SK-N-SH treated with all-trans-retinoic acid at 6 μM for 48 hours (cell line): Measurements from ENCODE around the gene STK32B.

Experiments
- ATAC-seq: fragments of 200-7000 bp; cut with Tn5 transposase; 3 replicates; pipeline ENCODE4 v1.9.1; 2020; ENCODE audit warnings: mild to moderate bottlenecking, moderate library complexity
- ARNTL ChIP-seq: fragments of 450-650 bp; formaldehyde crosslinking; IDR thresholded peaks from 2 replicates; pipeline ENCODE4 v1.5.0; 2020; ENCODE audit warnings: low read depth, mild to moderate bottlenecking, moderate library complexity, borderline replicate concordance
- BACH2 ChIP-seq: fragments of 250-450 bp; sonication (Bioruptor Pico); IDR thresholded peaks from 2 replicates; pipeline ENCODE4 v1.9.0; 2021; ENCODE audit warnings: mild to moderate bottlenecking, borderline replicate concordance
- ESRRG ChIP-seq: fragments of 250-450 bp; sonication (Bioruptor Pico); IDR thresholded peaks from 2 replicates; pipeline ENCODE4 v1.6.1; 2021; ENCODE audit warnings: mild to moderate bottlenecking
- ISL1 ChIP-seq: fragments of 250-450 bp; sonication (Bioruptor Pico); IDR thresholded peaks from 2 replicates; pipeline ENCODE4 v2.1.2; 2022; ENCODE audit warnings: mild to moderate bottlenecking, moderate library complexity
- PATZ1 ChIP-seq: fragments of 250-450 bp; sonication (Bioruptor Pico); IDR thresholded peaks from 2 replicates; pipeline ENCODE4 v1.8.0; 2020; ENCODE audit warnings: mild to moderate bottlenecking, moderate library complexity, borderline replicate concordance
- POU6F1 ChIP-seq: fragments of 250-450 bp; sonication (Bioruptor Pico); IDR thresholded peaks from 2 replicates; pipeline ENCODE4 v1.8.0; 2021; ENCODE audit warnings: low read depth, mild to moderate bottlenecking, moderate library complexity, borderline replicate concordance
- PPARA ChIP-seq: fragments of 250-450 bp; sonication (Bioruptor Pico); IDR thresholded peaks from 2 replicates; pipeline ENCODE4 v1.5.0; 2020; ENCODE audit warnings: mild to moderate bottlenecking, borderline replicate concordance
- RARB ChIP-seq: fragments of 250-450 bp; sonication (Bioruptor Pico); IDR thresholded peaks from 2 replicates; pipeline ENCODE4 v1.8.0; 2021; ENCODE audit warnings: mild to moderate bottlenecking, moderate library complexity
- TCF4 ChIP-seq: fragments of 250-450 bp; sonication (Bioruptor Pico); IDR thresholded peaks from 2 replicates; pipeline ENCODE4 v1.8.0; 2021; ENCODE audit warnings: mild to moderate bottlenecking, moderate library complexity, borderline replicate concordance
- TOX ChIP-seq: fragments of 250-450 bp; sonication (Bioruptor Pico); IDR thresholded peaks from 2 replicates; pipeline ENCODE4 v1.8.0; 2021; ENCODE audit warnings: mild to moderate bottlenecking, moderate library complexity, borderline replicate concordance
- TSHZ2 ChIP-seq: fragments of 250-450 bp; sonication (Bioruptor Pico); IDR thresholded peaks from 2 replicates; pipeline ENCODE4 v1.5.0; 2020; ENCODE audit warnings: mild to moderate bottlenecking, moderate library complexity
- ZC3H10 ChIP-seq: fragments of 250-450 bp; sonication (Bioruptor Pico); IDR thresholded peaks from 2 replicates; pipeline ENCODE4 v1.5.1; 2021; ENCODE audit warnings: mild to moderate bottlenecking, moderate library complexity
- ZFP3 ChIP-seq: fragments of 250-450 bp; sonication (Bioruptor Pico); IDR thresholded peaks from 2 replicates; pipeline ENCODE4 v1.5.0; 2020; ENCODE audit warnings: mild to moderate bottlenecking, moderate library complexity
- ZFP30 ChIP-seq: fragments of 450-650 bp; formaldehyde crosslinking; IDR thresholded peaks from 2 replicates; pipeline ENCODE4 v1.5.0; 2022; ENCODE audit warnings: mild to moderate bottlenecking, moderate library complexity
- ZNF565 ChIP-seq: fragments of 450-650 bp; formaldehyde crosslinking; conservative IDR thresholded peaks from 2 replicates; pipeline ENCODE4 v1.5.0; 2020; ENCODE audit warnings: low read depth, mild to moderate bottlenecking, moderate library complexity
- ZNF70 ChIP-seq: fragments of 450-650 bp; formaldehyde crosslinking; IDR thresholded peaks from 2 replicates; pipeline ENCODE4 v1.5.0; 2020; ENCODE audit warnings: mild to moderate bottlenecking, moderate library complexity
- ZNF8 ChIP-seq: fragments of 450-650 bp; formaldehyde crosslinking; IDR thresholded peaks from 2 replicates; pipeline ENCODE4 v1.5.0; 2020; ENCODE audit warnings: mild to moderate bottlenecking, moderate library complexity
- TF ChIP-seq, protein P1 (sequence below): fragments of 250-450 bp; sonication (Bioruptor Pico); IDR thresholded peaks from 2 replicates; pipeline ENCODE4 v1.5.1; 2020; ENCODE audit warnings: low read depth, mild to moderate bottlenecking, moderate library complexity
- TF ChIP-seq, protein P2 (sequence below): fragments of 250-450 bp; sonication (Bioruptor Pico); IDR thresholded peaks from 2 replicates; pipeline ENCODE4 v1.5.1; 2021; ENCODE audit warnings: mild to moderate bottlenecking, moderate library complexity

STK32B gene

GRCh38 chr4:5188130-5188529 lies 136.8 kb downstream of the STK32B start (continued):
- TF ChIP-seq POU6F1 (CRISPR knock-in tag): no peak
- no peak for TF ChIP-seq TSHZ2 (CRISPR knock-in tag)

DNA sequence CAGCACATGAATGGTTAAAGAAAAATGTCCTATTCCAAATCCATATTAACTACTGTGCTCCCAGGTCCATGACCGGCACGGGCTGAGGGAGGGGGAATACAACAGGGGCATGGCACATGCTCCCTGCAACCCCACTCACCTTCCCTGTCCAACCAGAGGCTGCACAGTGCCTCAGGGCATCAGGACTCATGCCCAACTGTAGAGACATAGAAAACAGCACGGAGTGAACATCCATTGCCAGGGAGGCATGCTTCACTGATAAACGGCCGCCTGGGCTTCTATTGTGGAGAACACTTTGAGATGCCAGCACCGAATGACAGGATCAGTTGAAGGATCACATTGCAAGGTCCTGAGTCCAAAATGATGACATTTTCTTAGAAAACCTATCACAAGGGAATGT lies 140.6 kb downstream of the STK32B start:
- TF ChIP-seq RARB (CRISPR knock-in tag) (no peak), ISL1 (no peak), TCF4 (CRISPR knock-in tag) (no peak), TOX (no peak), ZFP3 (CRISPR knock-in tag) (no peak), ZNF565 (no peak), ZNF70 (CRISPR knock-in tag) (no peak), ZFP30 (CRISPR knock-in tag) (no peak), BACH2 (no peak), POU6F1 (CRISPR knock-in tag) (no peak), TSHZ2 (CRISPR knock-in tag) (no peak), PPARA (CRISPR knock-in tag) (no peak), ZNF8 (CRISPR knock-in tag) (no peak), PATZ1 (no peak), ZC3H10 (CRISPR knock-in tag) (no peak), ARNTL (CRISPR knock-in tag) (no peak), ESRRG (CRISPR knock-in tag) (no peak)
- TF ChIP-seq, protein P1, sequence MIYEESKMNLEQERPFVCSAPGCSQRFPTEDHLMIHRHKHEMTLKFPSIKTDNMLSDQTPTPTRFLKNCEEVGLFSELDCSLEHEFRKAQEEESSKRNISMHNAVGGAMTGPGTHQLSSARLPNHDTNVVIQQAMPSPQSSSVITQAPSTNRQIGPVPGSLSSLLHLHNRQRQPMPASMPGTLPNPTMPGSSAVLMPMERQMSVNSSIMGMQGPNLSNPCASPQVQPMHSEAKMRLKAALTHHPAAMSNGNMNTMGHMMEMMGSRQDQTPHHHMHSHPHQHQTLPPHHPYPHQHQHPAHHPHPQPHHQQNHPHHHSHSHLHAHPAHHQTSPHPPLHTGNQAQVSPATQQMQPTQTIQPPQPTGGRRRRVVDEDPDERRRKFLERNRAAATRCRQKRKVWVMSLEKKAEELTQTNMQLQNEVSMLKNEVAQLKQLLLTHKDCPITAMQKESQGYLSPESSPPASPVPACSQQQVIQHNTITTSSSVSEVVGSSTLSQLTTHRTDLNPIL: no peak
- TF ChIP-seq, protein P2, sequence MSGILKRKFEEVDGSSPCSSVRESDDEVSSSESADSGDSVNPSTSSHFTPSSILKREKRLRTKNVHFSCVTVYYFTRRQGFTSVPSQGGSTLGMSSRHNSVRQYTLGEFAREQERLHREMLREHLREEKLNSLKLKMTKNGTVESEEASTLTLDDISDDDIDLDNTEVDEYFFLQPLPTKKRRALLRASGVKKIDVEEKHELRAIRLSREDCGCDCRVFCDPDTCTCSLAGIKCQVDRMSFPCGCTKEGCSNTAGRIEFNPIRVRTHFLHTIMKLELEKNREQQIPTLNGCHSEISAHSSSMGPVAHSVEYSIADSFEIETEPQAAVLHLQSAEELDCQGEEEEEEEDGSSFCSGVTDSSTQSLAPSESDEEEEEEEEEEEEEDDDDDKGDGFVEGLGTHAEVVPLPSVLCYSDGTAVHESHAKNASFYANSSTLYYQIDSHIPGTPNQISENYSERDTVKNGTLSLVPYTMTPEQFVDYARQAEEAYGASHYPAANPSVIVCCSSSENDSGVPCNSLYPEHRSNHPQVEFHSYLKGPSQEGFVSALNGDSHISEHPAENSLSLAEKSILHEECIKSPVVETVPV (CRISPR knock-in tag): no peak
- ATAC-seq: no peak
